Stimulated activated effector memory CD8-positive, alpha-beta T cell treated with anti-CD3 and anti-CD28 coated beads, Interleukin-12 subunit alpha, Interleukin-12 subunit beta, amount 100 ng/mL, for 72 hours (primary cell): Measurements from ENCODE around the gene KRT27.
"Not testable (repeated sequence)": the region's sequence is repeated elsewhere in the genome, so short reads cannot be mapped to it uniquely, and the experiment has no call there.

Experiments used
- ATAC-seq: fragments of 150-1000 bp; cut with Tn5 transposase; 2 replicates; pipeline ENCODE4 v1.10.0; 2021
- DNase-seq, 2 donors: peaks; one replicate each; pipeline ENCODE4 v3.0.0; 2021 to 2022; ENCODE audit warnings: low spot score in 2 of 2
- H3K27ac Mint-ChIP-seq: one replicate; pipeline ENCODE4 v1.8.0; 2022; ENCODE audit warnings: mild to moderate bottlenecking, mixed read lengths
- H3K36me3 Mint-ChIP-seq: one replicate; pipeline ENCODE4 v1.8.0; 2022; ENCODE audit warnings: mild to moderate bottlenecking, mixed read lengths
- H3K4me1 Mint-ChIP-seq: one replicate; pipeline ENCODE4 v1.8.0; 2022; ENCODE audit warnings: mixed read lengths
- H3K4me3 Mint-ChIP-seq: one replicate; pipeline ENCODE4 v1.8.0; 2022; ENCODE audit warnings: mild to moderate bottlenecking, mixed read lengths
- H3K9me3 Mint-ChIP-seq: one replicate; pipeline ENCODE4 v1.8.0; 2022; ENCODE audit warnings: mixed read lengths

KRT27 gene

GRCh38 chr17:40816569-40816968, 34.2 kb upstream of the KRT27 start:
- H3K4me3 Mint-ChIP-seq, result peak overlapping the region; percentile 81

DNA sequence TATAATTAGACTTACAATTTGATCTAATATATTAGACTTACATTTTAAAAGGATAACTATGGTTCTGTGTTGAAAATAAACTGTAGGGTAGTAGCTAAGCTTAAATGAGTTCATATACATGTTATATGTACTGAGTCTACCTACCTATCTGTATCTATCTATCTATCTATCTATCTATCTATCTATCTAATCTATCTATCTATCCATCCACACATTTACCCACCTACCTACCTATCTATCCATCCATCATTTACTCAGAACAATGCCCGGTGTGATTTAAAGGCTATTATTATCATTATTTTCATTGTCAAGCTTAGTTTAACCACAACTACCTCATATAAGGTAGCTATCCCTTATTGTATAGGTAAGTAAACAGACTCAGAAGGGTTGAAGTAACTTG, 33.0 kb upstream of the KRT27 start:
- H3K9me3 Mint-ChIP-seq, result no peaks in the 10 kb centered on the region
- H3K4me1 Mint-ChIP-seq, result peaks cover 16% of the 10 kb centered on the region
- no peak overlapping the region for H3K4me3 Mint-ChIP-seq
- no peak overlapping the region for H3K27ac Mint-ChIP-seq
- peaks cover 24% of the 10 kb centered on the region for H3K36me3 Mint-ChIP-seq
- no peak for ATAC-seq
- DNase-seq, result no peak

More at GRCh38 chr17:40816569-40816968, 34.2 kb upstream of the KRT27 start:
- H3K9me3 Mint-ChIP-seq, result no peaks in the 10 kb centered on the region
- peaks cover 20% of the 10 kb centered on the region for H3K4me1 Mint-ChIP-seq
- DNase-seq, result no peak
- H3K36me3 Mint-ChIP-seq, result peaks cover 24% of the 10 kb centered on the region
- no peak for ATAC-seq
- H3K27ac Mint-ChIP-seq, result no peak overlapping the region

- not testable (repeated sequence) for H3K4me3 Mint-ChIP-seq, H3K9me3 Mint-ChIP-seq, H3K27ac Mint-ChIP-seq, DNase-seq, ATAC-seq, H3K4me1 Mint-ChIP-seq
- H3K36me3 Mint-ChIP-seq, result peaks cover 24% of the 10 kb centered on the region
Measured at GRCh38 chr17:40814657-40815056, 32.3 kb upstream of the KRT27 start.

DNA sequence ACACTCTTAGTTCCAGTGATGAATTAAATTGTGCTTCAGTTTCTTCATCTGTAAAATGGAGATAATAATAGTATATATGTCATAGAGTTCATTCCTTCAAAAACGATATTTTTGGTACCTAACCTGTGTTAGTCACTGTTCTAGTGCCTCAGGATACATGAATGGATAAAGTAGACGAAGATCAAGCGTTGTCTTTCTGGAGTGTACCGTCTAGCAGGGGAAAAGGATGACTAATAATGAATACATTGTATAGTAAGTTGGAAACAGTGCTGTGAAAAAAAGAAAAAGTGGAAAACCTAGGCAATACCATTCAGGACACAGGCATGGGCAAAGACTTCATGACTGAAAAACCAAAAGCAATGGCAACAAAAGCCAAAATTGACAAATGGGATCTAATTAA, 31.5 kb upstream of the KRT27 start:
- no peak for ATAC-seq
- Mint-ChIP-seq H3K36me3 (peaks cover 24% of the 10 kb centered on the region), H3K4me3 (no peak overlapping the region), H3K27ac (no peak overlapping the region), H3K9me3 (no peaks in the 10 kb centered on the region), H3K4me1 (peaks cover 7% of the 10 kb centered on the region)
- DNase-seq, result no peak

- no peak for DNase-seq
- Mint-ChIP-seq H3K9me3 (no peaks in the 10 kb centered on the region), H3K27ac (no peak overlapping the region), H3K36me3 (peaks cover 15% of the 10 kb centered on the region), H3K4me3 (no peak overlapping the region), H3K4me1 (peaks cover 7% of the 10 kb centered on the region)
- no peak for ATAC-seq
Measured at GRCh38 chr17:40812639-40813038, 30.3 kb upstream of the KRT27 start.

DNA sequence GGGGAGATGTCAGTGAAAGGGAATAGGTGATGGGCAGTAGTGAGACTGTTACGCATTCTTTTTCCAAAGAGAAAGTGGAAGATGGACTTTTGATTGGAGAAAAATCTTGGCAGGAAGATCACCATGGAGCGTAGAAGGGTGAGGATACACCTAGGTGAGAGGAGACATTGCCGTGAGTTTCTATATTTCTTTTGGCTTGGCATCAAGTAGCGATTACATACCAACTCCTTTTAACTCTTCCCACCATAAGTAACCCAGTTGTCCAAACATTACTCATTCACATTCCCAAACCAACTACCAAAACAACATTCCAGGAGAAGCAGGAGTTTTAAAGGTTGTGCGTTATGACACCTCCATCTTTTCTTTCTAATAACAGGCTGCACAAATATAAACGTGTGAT, 28.1 kb upstream of the KRT27 start:
- DNase-seq (no peak), ATAC-seq (no peak)
- Mint-ChIP-seq H3K4me1 (no peaks in the 10 kb centered on the region), H3K4me3 (no peak overlapping the region), H3K27ac (no peak overlapping the region), H3K36me3 (peaks cover 3% of the 10 kb centered on the region), H3K9me3 (no peaks in the 10 kb centered on the region)

DNA sequence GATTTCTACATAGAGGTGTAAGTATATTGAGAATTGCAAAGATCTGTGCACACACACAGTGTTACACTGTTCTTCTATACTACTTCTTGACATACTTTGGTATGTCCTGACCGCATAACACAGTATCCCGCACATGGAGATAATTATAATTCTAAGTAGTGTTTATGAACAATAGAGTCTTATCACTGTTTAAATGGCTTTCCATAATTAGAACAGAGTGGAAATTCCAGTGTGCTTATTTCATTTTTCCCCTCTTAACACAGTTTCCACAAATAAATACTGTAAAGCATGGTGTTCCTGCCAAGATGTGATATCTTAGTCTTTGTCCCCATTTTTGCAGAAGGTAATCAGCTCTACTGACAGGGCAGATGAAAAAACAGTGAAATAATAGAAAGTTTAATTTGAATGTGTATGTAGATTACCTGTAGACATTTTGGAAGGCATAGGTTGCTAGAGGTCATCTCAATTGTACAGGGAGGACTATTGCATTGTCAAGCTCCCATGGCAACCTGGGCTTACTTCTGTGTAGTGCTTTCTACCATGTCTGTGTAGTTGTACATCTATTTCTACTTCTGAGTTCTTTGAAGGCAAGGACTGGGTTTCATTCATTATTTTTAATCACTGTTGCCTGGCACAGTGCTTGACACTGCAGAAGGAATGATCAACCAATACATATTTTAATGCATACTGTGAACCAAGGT, 27.5 kb upstream of the KRT27 start:
- no peak overlapping the region for H3K27ac Mint-ChIP-seq
- ATAC-seq (no peak), DNase-seq (no peak)
- no peak overlapping the region for H3K4me3 Mint-ChIP-seq
- H3K4me1 Mint-ChIP-seq, result no peaks in the 10 kb centered on the region
- H3K9me3 Mint-ChIP-seq, result no peaks in the 10 kb centered on the region
- no peaks in the 10 kb centered on the region for H3K36me3 Mint-ChIP-seq

DNA sequence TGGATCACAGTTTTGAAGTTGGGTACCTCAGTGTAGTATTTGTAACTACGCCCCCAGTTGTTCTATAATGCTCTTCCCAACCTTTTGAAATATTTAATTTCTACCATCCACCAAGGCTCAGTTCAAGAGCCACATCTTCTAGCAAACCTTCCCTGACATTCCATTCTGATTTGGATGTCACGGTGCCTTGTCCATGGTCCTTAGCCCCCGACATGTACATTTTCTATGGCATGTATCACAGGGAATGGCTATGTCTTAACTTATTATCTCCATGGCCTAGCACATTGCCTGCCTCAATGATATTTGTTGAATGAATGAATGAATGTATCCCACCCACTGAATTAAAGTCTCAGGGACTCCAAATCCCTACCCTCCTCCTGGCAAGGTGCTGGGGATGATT, 23.8 kb upstream of the KRT27 start:
- no peaks in the 10 kb centered on the region for H3K9me3 Mint-ChIP-seq
- no peak overlapping the region for H3K4me3 Mint-ChIP-seq
- DNase-seq (no peak), ATAC-seq (no peak)
- no peaks in the 10 kb centered on the region for H3K4me1 Mint-ChIP-seq
- H3K27ac Mint-ChIP-seq, result no peak overlapping the region
- H3K36me3 Mint-ChIP-seq, result no peaks in the 10 kb centered on the region

- Mint-ChIP-seq H3K4me3 (no peak overlapping the region), H3K9me3 (no peaks in the 10 kb centered on the region), H3K4me1 (no peaks in the 10 kb centered on the region), H3K36me3 (no peaks in the 10 kb centered on the region), H3K27ac (no peak overlapping the region)
- peak; percentile 68 to 85 for DNase-seq
- peak; percentile 93 for ATAC-seq
Measured at GRCh38 chr17:40803617-40804082, 21.3 kb upstream of the KRT27 start.

DNA sequence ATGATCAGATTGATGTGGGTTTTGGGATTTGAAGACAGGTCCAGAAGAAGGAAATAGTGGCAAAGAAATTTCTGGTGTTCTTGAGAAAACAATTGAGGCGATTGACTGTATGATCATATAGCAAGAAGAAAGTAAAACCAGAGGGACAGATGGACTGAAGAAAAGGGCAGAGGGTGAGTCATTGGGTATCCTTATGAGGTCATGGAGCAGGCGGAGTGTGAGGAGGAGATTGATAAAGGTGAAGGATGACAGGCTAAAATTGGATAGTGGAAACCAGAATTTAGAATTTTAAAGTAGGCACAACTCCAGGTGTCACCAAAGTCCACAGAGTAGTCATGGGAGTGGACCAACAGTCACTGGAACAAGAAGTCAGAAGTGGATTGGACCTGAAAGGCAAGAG, 18.8 kb upstream of the KRT27 start:
- H3K4me1 Mint-ChIP-seq, result no peaks in the 10 kb centered on the region
- ATAC-seq, result no peak

DNA sequence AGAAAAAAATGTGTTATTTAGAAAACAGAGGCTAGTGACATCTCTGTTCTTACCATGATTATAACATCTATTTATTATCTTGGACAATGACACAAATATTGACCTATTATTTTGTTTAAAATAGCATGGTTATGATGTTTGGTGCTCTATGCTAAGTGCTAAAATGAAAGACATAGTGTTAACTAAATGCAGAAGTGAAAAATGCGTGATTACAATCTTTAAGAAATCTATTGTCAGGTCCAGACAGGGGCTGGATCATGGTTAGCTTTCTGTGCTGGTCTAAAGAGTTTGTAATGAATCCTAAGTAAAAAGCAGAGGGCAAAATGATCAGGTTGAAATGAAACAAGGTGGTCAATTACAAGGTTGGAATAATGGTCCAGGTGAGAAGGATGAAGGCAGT, 18.0 kb upstream of the KRT27 start:
- ATAC-seq (no peak), DNase-seq (no peak)
- no peaks in the 10 kb centered on the region for H3K36me3 Mint-ChIP-seq
- H3K4me1 Mint-ChIP-seq, result no peaks in the 10 kb centered on the region
- no peak overlapping the region for H3K4me3 Mint-ChIP-seq
- no peaks in the 10 kb centered on the region for H3K9me3 Mint-ChIP-seq
- H3K27ac Mint-ChIP-seq, result no peak overlapping the region

More for the DNA sequence above, 18.8 kb upstream of the KRT27 start:
- H3K27ac Mint-ChIP-seq, result no peak overlapping the region
- H3K9me3 Mint-ChIP-seq, result no peaks in the 10 kb centered on the region
- no peaks in the 10 kb centered on the region for H3K36me3 Mint-ChIP-seq
- H3K4me3 Mint-ChIP-seq, result no peak overlapping the region
- DNase-seq, result no peak

DNA sequence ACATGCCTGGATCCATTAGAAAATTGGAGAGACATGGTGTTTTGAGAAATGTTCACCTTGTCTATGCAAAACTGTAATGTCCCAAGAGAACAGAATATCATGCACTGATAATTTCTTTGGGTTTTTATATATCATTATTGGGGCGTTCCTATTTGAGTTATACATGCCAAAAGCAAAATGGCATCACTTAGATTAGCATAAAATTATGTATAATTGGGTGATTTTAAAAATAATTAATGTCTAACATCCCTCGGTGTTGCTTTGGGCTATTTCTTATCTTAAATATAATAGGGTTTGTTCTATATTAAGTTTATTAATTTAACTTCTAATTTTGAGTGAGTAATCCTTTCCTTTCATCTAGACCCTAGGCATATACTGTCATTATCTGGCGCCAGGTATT, 17.5 kb upstream of the KRT27 start, which contains the start of gene KRT28:
KRT28 (minus strand) TSS at position 101 of the 400 bp plus-strand sequence; CDS start at position 35, 66 bp downstream.
- Mint-ChIP-seq H3K36me3 (no peaks in the 10 kb centered on the region), H3K4me3 (no peak within 1 kb of the TSS), H3K4me1 (no peaks in the 10 kb centered on the region), H3K9me3 (no peaks in the 10 kb centered on the region), H3K27ac (no peak within 1 kb of the TSS)
- ATAC-seq (no peak), DNase-seq (no peak)

- no peaks in the 10 kb centered on the region for H3K36me3 Mint-ChIP-seq
- H3K27ac Mint-ChIP-seq, result no peak overlapping the region
- no peaks in the 10 kb centered on the region for H3K9me3 Mint-ChIP-seq
- no peak for ATAC-seq
- no peak for DNase-seq
- H3K4me1 Mint-ChIP-seq, result no peaks in the 10 kb centered on the region
- no peak overlapping the region for H3K4me3 Mint-ChIP-seq
Measured at GRCh38 chr17:40796846-40797245, 14.5 kb upstream of the KRT27 start.

DNA sequence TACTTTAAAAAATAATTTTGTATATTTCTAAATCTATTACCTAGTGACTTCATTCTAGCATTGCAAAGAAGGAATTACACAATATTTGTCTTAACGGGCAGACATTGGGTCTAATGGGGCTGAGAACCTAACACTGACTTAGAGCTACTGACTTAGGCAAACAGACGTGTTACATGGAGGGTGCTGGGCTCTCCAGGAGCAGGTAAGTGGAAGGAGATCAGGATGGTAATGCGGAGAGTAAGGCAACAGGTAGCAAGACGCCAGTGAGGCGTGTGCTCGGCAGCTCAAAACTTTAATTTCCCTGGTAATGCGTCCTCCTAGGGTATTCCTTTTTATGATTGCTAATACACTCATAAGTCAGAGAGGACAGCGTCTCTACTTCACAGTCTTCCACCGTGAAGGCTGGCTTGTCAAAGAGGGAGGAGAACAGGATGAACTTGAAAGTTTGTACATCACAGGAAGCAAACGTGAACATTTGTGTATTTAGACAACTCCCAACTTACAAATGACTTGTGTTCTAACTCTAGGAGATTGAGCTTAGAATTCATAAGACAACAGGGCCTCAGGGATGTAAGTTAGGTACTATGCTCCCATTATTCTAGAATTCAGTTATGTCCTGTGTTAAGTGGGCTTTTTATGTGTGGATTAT, 12.8 kb upstream of the KRT27 start:
- no peak for ATAC-seq
- Mint-ChIP-seq H3K4me1 (no peaks in the 10 kb centered on the region), H3K36me3 (no peaks in the 10 kb centered on the region), H3K4me3 (no peak overlapping the region), H3K27ac (no peak overlapping the region), H3K9me3 (no peaks in the 10 kb centered on the region)
- no peak for DNase-seq

DNA sequence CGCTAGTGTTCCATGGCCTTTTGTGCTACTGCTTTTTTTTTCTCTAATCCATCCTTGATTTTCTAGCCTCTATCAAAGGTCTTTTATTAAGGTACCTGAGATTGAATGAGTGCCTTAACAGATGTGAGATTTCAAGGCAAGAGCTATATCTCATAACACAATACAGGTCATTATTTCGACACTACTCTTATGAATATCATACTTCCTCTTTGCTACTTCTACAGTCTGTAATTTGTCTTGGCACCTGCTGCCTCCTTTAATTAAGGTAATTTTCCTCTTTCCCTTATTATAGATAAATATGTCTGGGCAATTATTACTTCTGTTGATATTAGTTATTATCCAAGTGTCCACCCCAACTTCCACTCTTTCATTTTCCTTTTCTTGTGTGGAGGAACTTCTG, 12.1 kb upstream of the KRT27 start:
- DNase-seq (no peak), ATAC-seq (no peak)
- H3K36me3 Mint-ChIP-seq, result no peaks in the 10 kb centered on the region
- H3K27ac Mint-ChIP-seq, result no peak overlapping the region
- H3K9me3 Mint-ChIP-seq, result no peaks in the 10 kb centered on the region
- no peaks in the 10 kb centered on the region for H3K4me1 Mint-ChIP-seq
- no peak overlapping the region for H3K4me3 Mint-ChIP-seq

DNA sequence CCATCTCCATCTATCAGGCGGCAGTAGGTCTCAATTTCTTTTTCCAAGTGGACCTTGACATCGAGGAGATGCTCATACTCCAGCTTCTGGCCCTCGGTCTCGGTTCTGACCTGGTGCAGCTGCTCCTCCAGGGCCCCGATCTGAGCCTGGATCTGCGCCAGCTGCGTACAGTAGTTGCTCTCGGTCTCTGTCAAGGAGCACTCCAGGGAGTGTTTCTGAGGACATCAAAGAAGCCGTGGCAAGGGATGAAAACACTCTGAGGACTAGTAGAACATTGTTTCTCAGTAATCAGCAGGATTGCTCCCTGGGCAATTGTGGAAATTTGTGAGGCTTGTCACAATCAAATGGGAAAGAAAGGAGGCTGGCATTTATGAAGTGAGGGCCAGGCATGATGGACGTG, 11.5 kb upstream of the KRT27 start:
- H3K27ac Mint-ChIP-seq, result no peak overlapping the region
- no peaks in the 10 kb centered on the region for H3K4me1 Mint-ChIP-seq

More for the DNA sequence above, 11.5 kb upstream of the KRT27 start:
- Mint-ChIP-seq H3K9me3 (no peaks in the 10 kb centered on the region), H3K36me3 (no peaks in the 10 kb centered on the region), H3K4me3 (no peak overlapping the region)
- ATAC-seq (no peak), DNase-seq (no peak)
